Activated B cell treated with CpG ODN at 0.5 μM for 24 hours (primary cell): Measurements from ENCODE around the gene CCDC171. TPM values are rescaled to one million over a fixed set of nuclear protein-coding genes. Genes with fewer than 3 reads are reported as not detected.

ENCODE experiments used
- ATAC-seq: fragments of 200-7000 bp; cut with Tn5 transposase; one replicate; pipeline ENCODE4 v1.10.0; 2021; ENCODE audit warnings: low read depth, mild to moderate bottlenecking, moderate library complexity
- CTCF ChIA-PET: fragments of 350-600 bp; sonication (Branson Sonifier 250); formaldehyde crosslinking; loops from one replicate; lab custom pipeline; 2021; ENCODE audit warnings: antibody characterized with exemption; lab: Charles Lee
- POLR2A ChIA-PET: fragments of 350-600 bp; sonication (Branson Sonifier 250); formaldehyde crosslinking; loops from one replicate; lab custom pipeline; 2021; ENCODE audit warnings: antibody characterized with exemption; lab: Charles Lee
- DNase-seq: peaks from one replicate; pipeline ENCODE4 v3.0.0; 2022
- H3K27ac Mint-ChIP-seq: one replicate; pipeline ENCODE4 v1.8.0; 2020; ENCODE audit warnings: mixed read lengths
- H3K27me3 Mint-ChIP-seq: one replicate; pipeline ENCODE4 v1.8.0; 2021; ENCODE audit warnings: mixed read lengths
- H3K36me3 Mint-ChIP-seq: one replicate; pipeline ENCODE4 v1.8.0; 2021; ENCODE audit warnings: low read depth, mixed read lengths
- H3K4me1 Mint-ChIP-seq: one replicate; pipeline ENCODE4 v1.8.0; 2021; ENCODE audit warnings: mixed read lengths
- H3K4me3 Mint-ChIP-seq: one replicate; pipeline ENCODE4 v1.8.0; 2020; ENCODE audit warnings: mild to moderate bottlenecking, mixed read lengths
- H3K9me3 Mint-ChIP-seq: one replicate; pipeline ENCODE4 v1.8.0; 2020; ENCODE audit warnings: mixed read lengths
- intact Hi-C: fragments of 100-400 bp; cut with micrococcal nuclease; formaldehyde crosslinking; loops from one replicate; pipeline ENCODE4 v1.15.1; 2024
- total RNA-seq: library from RNA; stranded (reverse); gene quantifications from 2 replicates; pipeline ENCODE4 v1.2.3, GENCODE V29; 2022
- TF ChIP-seq, protein P1 (sequence below): fragments of 200-600 bp; IDR thresholded peaks from one replicate; pipeline ENCODE4 v1.8.0; 2022; ENCODE audit warnings: antibody characterized with exemption, mild to moderate bottlenecking

CCDC171 gene
- total RNA-seq, 1 donor from 2014 or later, result 3.6 TPM

- Mint-ChIP-seq H3K36me3 (peaks cover 8% of the 10 kb centered on the region), H3K4me1 (no peaks in the 10 kb centered on the region), H3K27me3 (no peaks in the 10 kb centered on the region), H3K27ac (no peak overlapping the region), H3K4me3 (no peak overlapping the region), H3K9me3 (peaks cover 2% of the 10 kb centered on the region)
- intact Hi-C loops, result no loop called here
- no peak for DNase-seq
- no peak for ATAC-seq
- TF ChIP-seq, protein P1, sequence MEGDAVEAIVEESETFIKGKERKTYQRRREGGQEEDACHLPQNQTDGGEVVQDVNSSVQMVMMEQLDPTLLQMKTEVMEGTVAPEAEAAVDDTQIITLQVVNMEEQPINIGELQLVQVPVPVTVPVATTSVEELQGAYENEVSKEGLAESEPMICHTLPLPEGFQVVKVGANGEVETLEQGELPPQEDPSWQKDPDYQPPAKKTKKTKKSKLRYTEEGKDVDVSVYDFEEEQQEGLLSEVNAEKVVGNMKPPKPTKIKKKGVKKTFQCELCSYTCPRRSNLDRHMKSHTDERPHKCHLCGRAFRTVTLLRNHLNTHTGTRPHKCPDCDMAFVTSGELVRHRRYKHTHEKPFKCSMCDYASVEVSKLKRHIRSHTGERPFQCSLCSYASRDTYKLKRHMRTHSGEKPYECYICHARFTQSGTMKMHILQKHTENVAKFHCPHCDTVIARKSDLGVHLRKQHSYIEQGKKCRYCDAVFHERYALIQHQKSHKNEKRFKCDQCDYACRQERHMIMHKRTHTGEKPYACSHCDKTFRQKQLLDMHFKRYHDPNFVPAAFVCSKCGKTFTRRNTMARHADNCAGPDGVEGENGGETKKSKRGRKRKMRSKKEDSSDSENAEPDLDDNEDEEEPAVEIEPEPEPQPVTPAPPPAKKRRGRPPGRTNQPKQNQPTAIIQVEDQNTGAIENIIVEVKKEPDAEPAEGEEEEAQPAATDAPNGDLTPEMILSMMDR, result no peak
- ChIA-PET POLR2A (no interaction called here), CTCF (no interaction called here)
These were observed 191.4 kb downstream of the CCDC171 start for GRCh38 chr9:15744196-15744595.

DNA sequence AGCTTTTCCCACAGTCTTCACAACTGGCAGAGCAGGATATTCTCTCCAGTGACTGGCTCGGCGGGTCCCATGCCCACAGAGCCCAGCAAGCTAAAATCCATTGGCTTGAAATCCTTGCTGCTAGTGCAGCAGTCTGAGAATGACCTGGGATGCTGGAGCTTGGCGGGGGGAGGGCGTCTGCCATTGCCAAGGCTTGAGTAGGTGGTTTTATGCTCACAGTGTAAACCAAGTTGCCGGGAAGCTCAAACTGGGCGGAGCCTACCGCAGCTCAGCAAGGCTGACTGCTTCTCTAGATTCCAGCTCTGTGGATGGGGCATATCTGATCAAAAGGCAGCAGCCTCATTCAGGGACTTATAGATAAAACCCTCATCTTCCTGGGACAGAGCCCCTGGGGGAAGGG is 194.1 kb downstream of the CCDC171 start:
- intact Hi-C loops, result no loop called here
- TF ChIP-seq, protein P1, result no peak
- no peaks in the 10 kb centered on the region for H3K4me1 Mint-ChIP-seq
- H3K4me3 Mint-ChIP-seq, result no peak overlapping the region
- CTCF ChIA-PET, result no interaction called here
- ATAC-seq (no peak), DNase-seq (no peak)
- POLR2A ChIA-PET, result no interaction called here
- peaks cover 5% of the 10 kb centered on the region for H3K9me3 Mint-ChIP-seq
- no peaks in the 10 kb centered on the region for H3K27me3 Mint-ChIP-seq
- no peak overlapping the region for H3K27ac Mint-ChIP-seq
- H3K36me3 Mint-ChIP-seq, result peaks cover 8% of the 10 kb centered on the region

GRCh38 chr9:15755660-15756059 is 202.8 kb downstream of the CCDC171 start:
- ATAC-seq (no peak), DNase-seq (no peak)
- Mint-ChIP-seq H3K27me3 (no peaks in the 10 kb centered on the region), H3K9me3 (peaks cover 8% of the 10 kb centered on the region), H3K27ac (no peak overlapping the region), H3K4me1 (no peaks in the 10 kb centered on the region), H3K36me3 (no peaks in the 10 kb centered on the region), H3K4me3 (no peak overlapping the region)
- intact Hi-C loops, result no loop called here
- ChIA-PET POLR2A (no interaction called here), CTCF (no interaction called here)
- TF ChIP-seq, protein P1, result no peak

GRCh38 chr9:15761551-15761950 is 208.7 kb downstream of the CCDC171 start:
- TF ChIP-seq, protein P1, result no peak
- intact Hi-C loops, result no loop called here
- Mint-ChIP-seq H3K36me3 (no peaks in the 10 kb centered on the region), H3K27ac (no peak overlapping the region), H3K9me3 (peaks cover 5% of the 10 kb centered on the region), H3K4me3 (no peak overlapping the region), H3K4me1 (no peaks in the 10 kb centered on the region), H3K27me3 (no peaks in the 10 kb centered on the region)
- CTCF ChIA-PET, result no interaction called here
- no peak for ATAC-seq
- DNase-seq, result no peak
- POLR2A ChIA-PET, result no interaction called here

GRCh38 chr9:15763371-15763770 is 210.5 kb downstream of the CCDC171 start:
- Mint-ChIP-seq H3K27me3 (no peaks in the 10 kb centered on the region), H3K9me3 (peaks cover 4% of the 10 kb centered on the region), H3K4me1 (no peaks in the 10 kb centered on the region), H3K27ac (no peak overlapping the region), H3K4me3 (no peak overlapping the region), H3K36me3 (no peaks in the 10 kb centered on the region)
- ChIA-PET POLR2A (no interaction called here), CTCF (no interaction called here)
- no peak for ATAC-seq
- TF ChIP-seq, protein P1, result no peak
- DNase-seq, result no peak
- intact Hi-C loops, result no loop called here
